AG09309 (cell line): ENCODE data around the gene MKS1.

Experiments used
- DNase-seq: peaks from one replicate; pipeline ENCODE4 v3.0.0-alpha.2; 2010; ENCODE audit warnings: low read depth
- H3K4me3 ChIP-seq: 2 replicates; pipeline ENCODE4 v1.5.1; 2011; ENCODE audit warnings: mild to moderate bottlenecking, low read depth, low read length, moderate library complexity; ENCODE audit not compliant: control insufficient read depth
- CTCF ChIP-seq: IDR thresholded peaks from 2 replicates; pipeline ENCODE4 v1.5.1; 2011; ENCODE audit warnings: mild to moderate bottlenecking, low read depth, low read length, inconsistent platforms; ENCODE audit not compliant: insufficient read depth, control insufficient read depth; ENCODE audit errors: missing control alignments

MKS1 gene

GRCh38 chr17:58228679-58229078 lies 9.6 kb upstream of the MKS1 start:
- H3K4me3 ChIP-seq, result no peak overlapping the region
- DNase-seq, result no peak
- no peak for TF ChIP-seq CTCF

- H3K4me3 ChIP-seq, result no peak overlapping the region
- DNase-seq, result no peak
- TF ChIP-seq CTCF, result no peak
These were observed 8.7 kb upstream of the MKS1 start for GRCh38 chr17:58227733-58228132.

DNA sequence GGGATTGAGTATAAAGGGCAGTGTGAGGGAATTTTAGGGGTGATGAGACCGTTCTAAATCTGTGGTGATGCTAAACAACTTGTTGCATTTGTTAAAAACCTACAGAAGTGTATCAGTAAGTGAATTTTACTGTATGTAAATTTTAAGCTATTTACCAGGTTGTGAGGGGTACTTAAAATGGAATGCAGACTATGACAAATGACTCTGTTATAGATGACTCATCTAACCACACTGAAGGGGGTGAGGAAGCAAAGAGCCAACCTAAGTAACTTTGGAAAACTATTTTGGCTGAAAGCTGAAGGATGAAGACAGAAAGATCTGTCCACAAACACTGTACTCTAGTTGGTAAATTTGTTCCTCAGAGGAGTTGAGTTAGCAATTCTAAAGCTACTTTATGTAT lies 5.3 kb upstream of the MKS1 start:
- H3K4me3 ChIP-seq, result no peak overlapping the region
- no peak for TF ChIP-seq CTCF
- peak; percentile 35 for DNase-seq

DNA sequence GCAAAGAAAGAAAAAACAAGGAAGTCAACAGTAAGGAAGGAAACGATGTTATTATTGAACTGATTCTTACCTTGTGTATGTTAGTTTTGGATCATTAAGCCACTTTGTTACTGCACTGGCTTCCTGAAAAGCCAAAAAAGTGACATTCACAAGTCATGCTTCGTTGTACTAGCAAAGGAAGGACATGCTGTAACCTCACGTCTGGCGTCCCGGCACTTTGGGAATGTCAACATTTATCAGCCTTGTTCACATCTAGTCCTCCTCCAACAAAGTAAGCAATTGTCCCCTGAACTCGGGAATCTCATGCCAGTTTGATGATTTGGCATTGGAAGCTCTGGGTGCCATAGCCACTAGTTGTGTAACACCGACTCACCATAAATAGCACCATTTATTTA lies 731 bp upstream of the MKS1 start:
- no peak for DNase-seq
- H3K4me3 ChIP-seq, result no peak overlapping the region
- no peak for TF ChIP-seq CTCF

- no peak for DNase-seq
- TF ChIP-seq CTCF, result no peak
- no peak overlapping the region for H3K4me3 ChIP-seq
These were observed 1.3 kb downstream of the MKS1 start for GRCh38 chr17:58217766-58218165.

DNA sequence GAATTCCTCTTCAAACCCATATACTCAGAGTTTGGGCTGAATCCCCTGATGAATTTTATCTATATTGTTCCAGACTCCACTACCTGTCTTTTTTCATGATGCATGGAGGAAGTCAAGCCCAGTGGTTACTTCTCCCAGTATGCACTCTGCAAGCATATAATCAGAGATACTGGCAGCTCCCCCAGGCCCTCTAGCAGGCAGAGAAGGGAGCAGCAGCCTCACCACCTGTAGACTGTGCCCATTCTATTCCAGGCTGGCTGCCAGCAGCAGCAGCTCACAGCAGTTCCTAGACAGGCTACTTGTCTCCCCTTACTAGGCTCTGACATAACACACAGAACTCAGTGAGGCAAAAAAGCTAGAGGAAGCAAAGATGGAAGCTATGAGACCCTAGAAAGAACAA lies 3.4 kb downstream of the MKS1 start:
- DNase-seq, result no peak
- no peak for TF ChIP-seq CTCF
- H3K4me3 ChIP-seq, result no peak overlapping the region

DNA sequence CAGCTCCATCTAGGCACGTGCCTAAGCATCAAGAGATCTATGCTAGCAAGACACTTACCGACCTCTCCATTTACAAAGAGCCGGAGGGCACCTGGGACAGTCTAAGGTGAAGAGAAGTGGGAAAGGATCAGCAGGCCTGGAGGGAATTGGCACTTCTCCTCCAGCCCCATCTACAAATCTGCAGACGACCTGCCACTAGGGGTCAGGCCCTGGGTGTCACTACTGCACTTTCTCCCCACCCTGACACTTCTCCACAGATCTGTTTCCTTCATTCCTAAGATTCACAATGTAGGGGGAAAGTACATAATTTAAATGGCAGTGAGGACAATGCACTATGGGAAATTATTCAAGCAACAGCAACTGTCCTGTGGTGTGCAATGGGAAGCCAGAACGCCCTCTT lies 8.1 kb downstream of the MKS1 start:
- no peak for DNase-seq
- TF ChIP-seq CTCF, result no peak
- no peak overlapping the region for H3K4me3 ChIP-seq
